SK-N-SH (cell line): ENCODE measurements around the gene ANAPC5. TPM values are rescaled to one million over a fixed set of nuclear protein-coding genes. Genes with fewer than 3 reads are reported as not detected.

Experiments used
- CTCF ChIA-PET: fragments of 300-600, 350-600 bp; formaldehyde crosslinking; extraction: SDS; loops from one replicate; lab custom pipeline; 2021; lab: Yijun Ruan, JAX
- POLR2A ChIA-PET: fragments of 350-600 bp; sonication (Branson Sonifier 250); formaldehyde crosslinking; extraction: SDS; loops from one replicate; lab custom pipeline; 2020; ENCODE audit warnings: antibody characterized with exemption, inconsistent platforms; lab: Yijun Ruan, JAX
- DNase-seq: peaks from one replicate; pipeline ENCODE4 v3.0.0; 2012
- H2AFZ ChIP-seq: fragments of 200-600 bp; sonication (generic); 2 replicates; pipeline ENCODE4 v1.8.1; 2016; ENCODE audit warnings: antibody characterized with exemption, mild to moderate bottlenecking, low read depth
- H3F3A ChIP-seq: fragments of 200-600 bp; sonication (generic); replicated peaks from 2 replicates; pipeline ENCODE3; 2016; ENCODE audit warnings: antibody characterized with exemption, mild to moderate bottlenecking; ENCODE audit not compliant: insufficient read depth
- H3K27ac ChIP-seq, 2 experiments: fragments of 200-500 bp in 1 of 2; fragments of 200-600 bp in 1 of 2; sonication (Bioruptor generic) in 1 of 2; sonication (generic), shearing (Covaris generic) in 1 of 2; 2 replicates each; pipeline versions ENCODE4 v1.5.1 to v1.6.1; 2014 to 2016; ENCODE audit warnings: low read depth in 2 of 2, inconsistent platforms in 1 of 2, low read length in 1 of 2, mild to moderate bottlenecking in 1 of 2, mixed read lengths in 1 of 2
- H3K27me3 ChIP-seq: fragments of 200-600 bp; sonication (generic), shearing (Covaris generic); 2 replicates; pipeline ENCODE4 v1.6.1; 2016; ENCODE audit warnings: mixed run types; ENCODE audit not compliant: insufficient read depth
- H3K36me3 ChIP-seq, 2 experiments: fragments of 200-500 bp in 1 of 2; fragments of 200-600 bp in 1 of 2; sonication (Bioruptor generic) in 1 of 2; sonication (generic) in 1 of 2; replicated peaks in 1 of 2; 2 replicates each; pipeline versions ENCODE3 to v1.5.1; 2014 to 2016; ENCODE audit warnings: low read length in 1 of 2, mild to moderate bottlenecking in 1 of 2; ENCODE audit not compliant: insufficient read depth in 2 of 2, control insufficient read depth in 1 of 2
- H3K4me1 ChIP-seq, 2 experiments: fragments of 200-500 bp in 1 of 2; fragments of 200-600 bp in 1 of 2; sonication (Bioruptor generic) in 1 of 2; sonication (generic), shearing (Covaris generic) in 1 of 2; 2 replicates each; pipeline versions ENCODE4 v1.5.1 to v1.6.1; 2014 to 2016; ENCODE audit warnings: low read depth in 1 of 2, low read length in 1 of 2, mixed run types in 1 of 2; ENCODE audit not compliant: insufficient read depth in 2 of 2, control insufficient read depth in 1 of 2
- H3K4me2 ChIP-seq: fragments of 200-600 bp; sonication (generic), shearing (Covaris generic); 2 replicates; pipeline ENCODE4 v1.6.1; 2017; ENCODE audit warnings: mixed run types
- H3K4me3 ChIP-seq, 2 experiments: fragments of 200-500 bp in 1 of 2; fragments of 200-600 bp in 1 of 2; sonication (Bioruptor generic) in 1 of 2; sonication (generic), shearing (Covaris generic) in 1 of 2; 2 replicates each; pipeline versions ENCODE4 v1.5.1 to v1.8.1; 2014 to 2016; ENCODE audit warnings: low read depth in 2 of 2, inconsistent platforms in 1 of 2, low read length in 1 of 2, mild to moderate bottlenecking in 1 of 2, mixed read lengths in 1 of 2, moderate library complexity in 1 of 2
- H3K79me2 ChIP-seq: fragments of 200-600 bp; sonication (generic); 2 replicates; pipeline ENCODE4 v1.8.1; 2017; ENCODE audit warnings: mild to moderate bottlenecking; ENCODE audit not compliant: insufficient read depth
- H3K9ac ChIP-seq: fragments of 200-600 bp; sonication (generic); 2 replicates; pipeline ENCODE4 v1.6.1; 2017; ENCODE audit warnings: mixed run types
- H3K9me2 ChIP-seq: fragments of 200-600 bp; sonication (generic); 2 replicates; pipeline ENCODE4 v1.6.1; 2017; ENCODE audit warnings: mixed run types
- H3K9me3 ChIP-seq: fragments of 200-600 bp; sonication (generic); 2 replicates; pipeline ENCODE4 v1.6.1; 2017; ENCODE audit warnings: mixed run types, mild to moderate bottlenecking, moderate library complexity
- H4K20me1 ChIP-seq: fragments of 200-600 bp; sonication (generic); 2 replicates; pipeline ENCODE4 v1.6.1; 2017; ENCODE audit warnings: mild to moderate bottlenecking, mixed run types; ENCODE audit not compliant: insufficient read depth
- CHD2 ChIP-seq: fragments of 150-350 bp; IDR thresholded peaks from 2 replicates; pipeline ENCODE4 v1.6.1; 2018; ENCODE audit warnings: low read length; ENCODE audit not compliant: partially characterized antibody
- EZH2phosphoT487 ChIP-seq: fragments of 200-600 bp; sonication (generic); IDR thresholded peaks from 2 replicates; pipeline ENCODE4 v1.6.1; 2017; ENCODE audit warnings: low read depth, mixed run types, mild to moderate bottlenecking, antibody characterized with exemption, moderate library complexity, borderline replicate concordance
- FOSL2 ChIP-seq: IDR thresholded peaks from 2 replicates; pipeline ENCODE4 v1.4.0; 2012; ENCODE audit warnings: low read depth, mild to moderate bottlenecking, moderate library complexity, borderline replicate concordance
- GABPA ChIP-seq: IDR thresholded peaks from 2 replicates; pipeline ENCODE4 v1.4.0; 2012; ENCODE audit warnings: low read depth, mild to moderate bottlenecking
- GATA2 ChIP-seq: sonication (generic); formaldehyde crosslinking; IDR thresholded peaks from 2 replicates; pipeline ENCODE4 v1.5.0; 2020; ENCODE audit warnings: mild to moderate bottlenecking, missing genetic modification reagents
- IRF3 ChIP-seq: fragments of 150-350 bp; IDR thresholded peaks from 2 replicates; pipeline ENCODE4 v1.6.1; 2016; ENCODE audit warnings: mild to moderate bottlenecking, low read depth, low read length
- MEF2A ChIP-seq: IDR thresholded peaks from 2 replicates; pipeline ENCODE4 v1.4.0; 2012; ENCODE audit warnings: low read depth, borderline replicate concordance
- NFIC ChIP-seq: IDR thresholded peaks from 2 replicates; pipeline ENCODE4 v1.4.0; 2012; ENCODE audit warnings: borderline replicate concordance
- RCOR1 ChIP-seq: fragments of 150-350 bp; IDR thresholded peaks from 2 replicates; pipeline ENCODE4 v1.6.1; 2017; ENCODE audit warnings: antibody characterized with exemption, low read length
- RXRA ChIP-seq: IDR thresholded peaks from 2 replicates; pipeline ENCODE4 v1.4.0; 2012; ENCODE audit warnings: low read depth, mild to moderate bottlenecking, borderline replicate concordance
- TAF1 ChIP-seq: IDR thresholded peaks from 2 replicates; pipeline ENCODE4 v1.6.1; 2012; ENCODE audit warnings: low read depth, mild to moderate bottlenecking, low read length, moderate library complexity, borderline replicate concordance
- YY1 ChIP-seq: IDR thresholded peaks from 2 replicates; pipeline ENCODE4 v1.4.0; 2012; ENCODE audit warnings: low read depth, mild to moderate bottlenecking
- WGBS: methylation state at CpG from one replicate; pipeline ENCODE4 v1.1.6; 2017; ENCODE audit warnings: low lambda C conversion rate; 5-methylcytosine and 5-hydroxymethylcytosine counted together
- polyA plus RNA-seq, 3 experiments: library from polyadenylated mRNA; depleted of rRNA; stranded (reverse); fragments of >200 nt; gene quantifications; 2 replicates each; pipeline ENCODE4 v1.2.3, GENCODE V29; 2012
- TF ChIP-seq, protein P1 (sequence below): IDR thresholded peaks from 2 replicates; pipeline ENCODE4; 2012
- TF ChIP-seq, protein P2 (sequence below): fragments of 200-600 bp; sonication (generic); IDR thresholded peaks from 2 replicates; pipeline ENCODE4 v1.6.1; 2017; ENCODE audit warnings: antibody characterized with exemption, mild to moderate bottlenecking, moderate library complexity
- TF ChIP-seq, protein P3 (sequence below): IDR thresholded peaks from 2 replicates; pipeline ENCODE4 v1.6.1; 2012; ENCODE audit warnings: mild to moderate bottlenecking, low read depth, low read length, moderate library complexity

ANAPC5 gene
- polyA plus RNA-seq, 1 of the 3 experiments (the other 2 are of a cell fraction) = 110 TPM

GRCh38 chr12:121263206-121263935 is 88.8 kb downstream of the ANAPC5 start:
- H3K4me1 ChIP-seq = no peaks in the 10 kb centered on the region
- no peaks in the 10 kb centered on the region for H3K79me2 ChIP-seq
- H3K9me2 ChIP-seq = no peaks in the 10 kb centered on the region
- TF ChIP-seq NFIC (no peak), YY1 (no peak), TAF1 (no peak), GATA2 (CRISPR knock-in tag) (no peak), EZH2phosphoT487 (no peak), FOSL2 (no peak), GABPA (no peak), MEF2A (no peak), RXRA (no peak), IRF3 (no peak), CHD2 (no peak), RCOR1 (no peak)
- TF ChIP-seq, protein P1, sequence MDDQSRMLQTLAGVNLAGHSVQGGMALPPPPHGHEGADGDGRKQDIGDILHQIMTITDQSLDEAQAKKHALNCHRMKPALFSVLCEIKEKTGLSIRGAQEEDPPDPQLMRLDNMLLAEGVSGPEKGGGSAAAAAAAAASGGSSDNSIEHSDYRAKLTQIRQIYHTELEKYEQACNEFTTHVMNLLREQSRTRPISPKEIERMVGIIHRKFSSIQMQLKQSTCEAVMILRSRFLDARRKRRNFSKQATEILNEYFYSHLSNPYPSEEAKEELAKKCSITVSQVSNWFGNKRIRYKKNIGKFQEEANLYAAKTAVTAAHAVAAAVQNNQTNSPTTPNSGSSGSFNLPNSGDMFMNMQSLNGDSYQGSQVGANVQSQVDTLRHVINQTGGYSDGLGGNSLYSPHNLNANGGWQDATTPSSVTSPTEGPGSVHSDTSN = no peak
- TF ChIP-seq, protein P2, sequence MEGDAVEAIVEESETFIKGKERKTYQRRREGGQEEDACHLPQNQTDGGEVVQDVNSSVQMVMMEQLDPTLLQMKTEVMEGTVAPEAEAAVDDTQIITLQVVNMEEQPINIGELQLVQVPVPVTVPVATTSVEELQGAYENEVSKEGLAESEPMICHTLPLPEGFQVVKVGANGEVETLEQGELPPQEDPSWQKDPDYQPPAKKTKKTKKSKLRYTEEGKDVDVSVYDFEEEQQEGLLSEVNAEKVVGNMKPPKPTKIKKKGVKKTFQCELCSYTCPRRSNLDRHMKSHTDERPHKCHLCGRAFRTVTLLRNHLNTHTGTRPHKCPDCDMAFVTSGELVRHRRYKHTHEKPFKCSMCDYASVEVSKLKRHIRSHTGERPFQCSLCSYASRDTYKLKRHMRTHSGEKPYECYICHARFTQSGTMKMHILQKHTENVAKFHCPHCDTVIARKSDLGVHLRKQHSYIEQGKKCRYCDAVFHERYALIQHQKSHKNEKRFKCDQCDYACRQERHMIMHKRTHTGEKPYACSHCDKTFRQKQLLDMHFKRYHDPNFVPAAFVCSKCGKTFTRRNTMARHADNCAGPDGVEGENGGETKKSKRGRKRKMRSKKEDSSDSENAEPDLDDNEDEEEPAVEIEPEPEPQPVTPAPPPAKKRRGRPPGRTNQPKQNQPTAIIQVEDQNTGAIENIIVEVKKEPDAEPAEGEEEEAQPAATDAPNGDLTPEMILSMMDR = no peak
- TF ChIP-seq, protein P3, sequence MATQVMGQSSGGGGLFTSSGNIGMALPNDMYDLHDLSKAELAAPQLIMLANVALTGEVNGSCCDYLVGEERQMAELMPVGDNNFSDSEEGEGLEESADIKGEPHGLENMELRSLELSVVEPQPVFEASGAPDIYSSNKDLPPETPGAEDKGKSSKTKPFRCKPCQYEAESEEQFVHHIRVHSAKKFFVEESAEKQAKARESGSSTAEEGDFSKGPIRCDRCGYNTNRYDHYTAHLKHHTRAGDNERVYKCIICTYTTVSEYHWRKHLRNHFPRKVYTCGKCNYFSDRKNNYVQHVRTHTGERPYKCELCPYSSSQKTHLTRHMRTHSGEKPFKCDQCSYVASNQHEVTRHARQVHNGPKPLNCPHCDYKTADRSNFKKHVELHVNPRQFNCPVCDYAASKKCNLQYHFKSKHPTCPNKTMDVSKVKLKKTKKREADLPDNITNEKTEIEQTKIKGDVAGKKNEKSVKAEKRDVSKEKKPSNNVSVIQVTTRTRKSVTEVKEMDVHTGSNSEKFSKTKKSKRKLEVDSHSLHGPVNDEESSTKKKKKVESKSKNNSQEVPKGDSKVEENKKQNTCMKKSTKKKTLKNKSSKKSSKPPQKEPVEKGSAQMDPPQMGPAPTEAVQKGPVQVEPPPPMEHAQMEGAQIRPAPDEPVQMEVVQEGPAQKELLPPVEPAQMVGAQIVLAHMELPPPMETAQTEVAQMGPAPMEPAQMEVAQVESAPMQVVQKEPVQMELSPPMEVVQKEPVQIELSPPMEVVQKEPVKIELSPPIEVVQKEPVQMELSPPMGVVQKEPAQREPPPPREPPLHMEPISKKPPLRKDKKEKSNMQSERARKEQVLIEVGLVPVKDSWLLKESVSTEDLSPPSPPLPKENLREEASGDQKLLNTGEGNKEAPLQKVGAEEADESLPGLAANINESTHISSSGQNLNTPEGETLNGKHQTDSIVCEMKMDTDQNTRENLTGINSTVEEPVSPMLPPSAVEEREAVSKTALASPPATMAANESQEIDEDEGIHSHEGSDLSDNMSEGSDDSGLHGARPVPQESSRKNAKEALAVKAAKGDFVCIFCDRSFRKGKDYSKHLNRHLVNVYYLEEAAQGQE = no peak
- TF ChIP-seq, all 33 proteins: peak for 0
- Histone ChIP-seq H3K4me3 (no peak overlapping the region), H3K9ac (no peak overlapping the region), H3K9me3 (no peaks in the 10 kb centered on the region), H3K27me3 (no peaks in the 10 kb centered on the region), H3F3A (no peaks in the 10 kb centered on the region), H3K27ac (no peak overlapping the region), H3K4me2 (no peak overlapping the region), H2AFZ (no peak overlapping the region), H3K36me3 (peaks cover 6 to 14% of the 10 kb centered on the region in 2 experiments), H4K20me1 (no peaks in the 10 kb centered on the region)
- WGBS = 96% methylated on average over 10 of the region's 10 CpGs
- ChIA-PET CTCF (no interaction called here), POLR2A (no interaction called here)
- no peak for DNase-seq
